Measurements from ENCODE around the gene SPATA31D3. TPM values are rescaled to one million over a fixed set of nuclear protein-coding genes. Genes with fewer than 3 reads are reported as not detected.

SPATA31D3 gene
- total RNA-seq, 1 donor, result not detected

DNA sequence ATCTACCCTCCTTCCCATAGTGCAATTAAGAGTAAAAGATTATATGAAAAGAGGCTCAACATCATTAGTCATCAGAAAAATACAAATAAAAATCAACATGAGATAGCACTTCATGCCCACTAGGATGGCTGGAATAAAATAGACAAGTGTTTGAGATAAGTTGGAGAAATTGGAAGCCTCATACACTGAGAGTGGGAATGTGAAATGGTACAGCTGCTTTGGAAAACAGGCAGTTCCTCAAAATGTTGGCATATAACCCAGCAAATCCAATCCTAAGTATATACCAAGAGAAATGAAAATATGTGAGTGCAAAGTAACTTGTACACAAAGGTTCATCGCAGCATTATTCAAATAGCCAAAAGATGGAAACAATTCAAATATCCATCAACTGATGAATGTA lies 9.8 kb downstream of the SPATA31D3 start:
- no peaks in the 10 kb centered on the region for H3K79me2 ChIP-seq (ENCODE audit: insufficient read depth, low read length)
- H2AFZ ChIP-seq (ENCODE audit: low read length), result no peak overlapping the region
- no peaks in the 10 kb centered on the region for H3K4me1 ChIP-seq (ENCODE audit: insufficient read depth, low read length)
- no peaks in the 10 kb centered on the region for H3K9me3 ChIP-seq (ENCODE audit: low read depth, low read length)
- H3K36me3 ChIP-seq (ENCODE audit: insufficient read depth, low read length), result no peaks in the 10 kb centered on the region
- no peaks in the 10 kb centered on the region for H3K27me3 ChIP-seq (ENCODE audit: insufficient read depth, low read length)
- TF ChIP-seq, protein P1, sequence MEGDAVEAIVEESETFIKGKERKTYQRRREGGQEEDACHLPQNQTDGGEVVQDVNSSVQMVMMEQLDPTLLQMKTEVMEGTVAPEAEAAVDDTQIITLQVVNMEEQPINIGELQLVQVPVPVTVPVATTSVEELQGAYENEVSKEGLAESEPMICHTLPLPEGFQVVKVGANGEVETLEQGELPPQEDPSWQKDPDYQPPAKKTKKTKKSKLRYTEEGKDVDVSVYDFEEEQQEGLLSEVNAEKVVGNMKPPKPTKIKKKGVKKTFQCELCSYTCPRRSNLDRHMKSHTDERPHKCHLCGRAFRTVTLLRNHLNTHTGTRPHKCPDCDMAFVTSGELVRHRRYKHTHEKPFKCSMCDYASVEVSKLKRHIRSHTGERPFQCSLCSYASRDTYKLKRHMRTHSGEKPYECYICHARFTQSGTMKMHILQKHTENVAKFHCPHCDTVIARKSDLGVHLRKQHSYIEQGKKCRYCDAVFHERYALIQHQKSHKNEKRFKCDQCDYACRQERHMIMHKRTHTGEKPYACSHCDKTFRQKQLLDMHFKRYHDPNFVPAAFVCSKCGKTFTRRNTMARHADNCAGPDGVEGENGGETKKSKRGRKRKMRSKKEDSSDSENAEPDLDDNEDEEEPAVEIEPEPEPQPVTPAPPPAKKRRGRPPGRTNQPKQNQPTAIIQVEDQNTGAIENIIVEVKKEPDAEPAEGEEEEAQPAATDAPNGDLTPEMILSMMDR (IDR thresholded peaks at IDR 0.05; ENCODE audit: extremely low read depth, low read depth, low read length), result no peak
- no peak overlapping the region for H3K4me3 ChIP-seq (ENCODE audit: insufficient read depth, low read length)
- no peak overlapping the region for H3K4me2 ChIP-seq (ENCODE audit: insufficient read depth, low read length)
- H3K27ac ChIP-seq (ENCODE audit: low read depth, low read length), result no peak overlapping the region
- no peak for DNase-seq (ENCODE audit: insufficient read length, low spot score, missing footprints)
- H4K20me1 ChIP-seq (ENCODE audit: insufficient read depth, low read length), result no peaks in the 10 kb centered on the region

DNA sequence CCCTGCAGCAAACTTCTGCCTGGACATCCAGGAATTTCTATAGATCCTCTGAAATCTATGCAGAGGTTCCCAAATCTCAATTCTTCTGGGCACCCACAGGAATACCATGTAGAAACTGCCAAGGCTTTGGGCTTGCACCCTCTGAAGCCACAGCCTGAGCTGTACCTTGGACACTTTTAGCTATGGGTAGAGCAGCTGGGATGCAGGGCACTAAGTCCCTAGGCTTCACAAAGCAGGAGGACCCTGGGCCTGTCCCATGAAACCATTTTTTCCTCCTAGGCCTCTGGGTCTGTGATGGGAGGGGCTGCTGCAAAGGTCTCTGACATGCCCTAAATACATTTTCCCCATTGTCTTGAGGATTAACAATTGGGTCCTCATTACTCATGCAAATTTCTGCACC lies 12.3 kb downstream of the SPATA31D3 start:
- DNase-seq (ENCODE audit: insufficient read length, low spot score, missing footprints), result no peak
- H3K27me3 ChIP-seq (ENCODE audit: insufficient read depth, low read length), result no peaks in the 10 kb centered on the region
- TF ChIP-seq, protein P1 (IDR thresholded peaks at IDR 0.05; ENCODE audit: extremely low read depth, low read depth, low read length), result no peak

DNA sequence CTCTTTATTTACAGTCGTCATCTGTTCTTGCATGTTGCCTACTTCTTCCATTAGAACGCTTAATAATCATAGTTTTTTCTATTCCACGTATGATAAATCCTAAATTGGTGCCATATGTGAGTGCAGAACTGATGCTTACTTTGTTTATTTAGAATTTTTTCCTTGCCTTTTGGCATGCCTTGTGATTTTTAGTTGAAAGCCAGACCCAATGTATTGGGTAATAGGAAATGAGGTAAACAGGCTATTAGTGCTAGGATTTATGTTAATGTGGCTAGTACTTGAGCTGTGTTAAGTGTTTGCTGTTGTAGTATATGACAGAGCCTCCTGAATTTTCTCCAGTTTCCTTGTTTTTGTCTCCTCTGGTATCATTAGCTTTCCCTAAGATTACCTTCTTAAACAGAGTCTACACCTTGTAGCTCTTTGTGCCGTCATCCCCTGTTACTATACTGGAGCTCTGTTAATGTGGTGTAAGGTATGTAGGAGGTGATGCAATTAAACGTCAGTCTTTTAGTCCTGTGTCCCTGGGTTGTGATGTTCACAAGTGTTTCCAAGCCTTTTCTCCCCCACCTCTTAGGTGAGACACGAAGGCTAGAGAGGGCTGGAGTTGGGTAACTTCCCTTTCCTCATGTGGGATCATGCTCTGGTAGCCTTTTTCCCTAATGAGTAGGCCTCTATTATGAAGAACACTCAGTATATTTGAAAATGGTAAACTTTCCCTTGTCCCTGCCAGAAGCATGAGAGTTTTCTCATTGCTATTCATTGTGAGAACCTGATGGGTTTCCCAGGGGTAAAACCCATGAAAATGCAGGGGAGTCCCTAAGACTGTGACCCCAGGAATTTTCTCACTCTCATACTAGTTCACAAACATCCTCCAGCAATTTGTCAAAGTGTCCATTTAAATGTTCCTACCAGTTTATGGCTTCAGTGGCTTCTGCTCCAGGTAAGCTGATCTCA lies 21.2 kb downstream of the SPATA31D3 start:
- Histone ChIP-seq H3K36me3 (ENCODE audit: insufficient read depth, low read length) (no peaks in the 10 kb centered on the region), H3K4me3 (ENCODE audit: insufficient read depth, low read length) (no peak overlapping the region), H3K4me1 (ENCODE audit: insufficient read depth, low read length) (no peaks in the 10 kb centered on the region), H4K20me1 (ENCODE audit: insufficient read depth, low read length) (no peaks in the 10 kb centered on the region), H3K27ac (ENCODE audit: low read depth, low read length) (no peak overlapping the region), H2AFZ (ENCODE audit: low read length) (no peak overlapping the region), H3K27me3 (ENCODE audit: insufficient read depth, low read length) (no peaks in the 10 kb centered on the region), H3K4me2 (ENCODE audit: insufficient read depth, low read length) (no peak overlapping the region), H3K79me2 (ENCODE audit: insufficient read depth, low read length) (no peaks in the 10 kb centered on the region), H3K9me3 (ENCODE audit: low read depth, low read length) (no peaks in the 10 kb centered on the region)
- DNase-seq (ENCODE audit: insufficient read length, low spot score, missing footprints), result no peak
- TF ChIP-seq, protein P1 (IDR thresholded peaks at IDR 0.05; ENCODE audit: extremely low read depth, low read depth, low read length), result no peak

More for the DNA sequence above, 12.3 kb downstream of the SPATA31D3 start:
- Histone ChIP-seq H3K79me2 (ENCODE audit: insufficient read depth, low read length) (no peaks in the 10 kb centered on the region), H3K27ac (ENCODE audit: low read depth, low read length) (no peak overlapping the region), H2AFZ (ENCODE audit: low read length) (no peak overlapping the region), H4K20me1 (ENCODE audit: insufficient read depth, low read length) (no peaks in the 10 kb centered on the region), H3K4me3 (ENCODE audit: insufficient read depth, low read length) (no peak overlapping the region), H3K4me2 (ENCODE audit: insufficient read depth, low read length) (no peak overlapping the region), H3K36me3 (ENCODE audit: insufficient read depth, low read length) (no peaks in the 10 kb centered on the region), H3K4me1 (ENCODE audit: insufficient read depth, low read length) (no peaks in the 10 kb centered on the region), H3K9me3 (ENCODE audit: low read depth, low read length) (no peaks in the 10 kb centered on the region)

DNA sequence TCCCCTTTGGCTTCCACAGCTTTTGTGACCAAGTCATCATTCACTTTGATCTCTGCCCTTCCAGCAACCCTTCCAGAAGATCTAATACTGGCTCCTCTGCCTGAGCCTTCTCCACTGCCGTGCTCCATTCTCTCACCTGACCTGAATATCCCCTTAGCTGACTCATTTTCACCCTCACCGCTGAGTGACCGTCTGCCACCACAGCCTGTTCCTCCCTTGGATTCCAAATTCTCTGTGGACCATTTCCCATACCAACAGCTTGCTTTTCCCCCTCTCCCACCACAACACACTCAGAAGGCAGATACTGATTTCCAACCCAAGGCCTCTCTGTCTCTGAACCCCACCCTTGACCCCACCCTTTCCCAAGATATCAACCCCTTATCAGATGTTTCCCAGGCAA lies 24.7 kb downstream of the SPATA31D3 start:
- TF ChIP-seq, protein P1 (IDR thresholded peaks at IDR 0.05; ENCODE audit: extremely low read depth, low read depth, low read length), result no peak
- H3K27me3 ChIP-seq (ENCODE audit: insufficient read depth, low read length), result no peaks in the 10 kb centered on the region
- H3K9me3 ChIP-seq (ENCODE audit: low read depth, low read length), result no peaks in the 10 kb centered on the region
- no peak overlapping the region for H3K4me2 ChIP-seq (ENCODE audit: insufficient read depth, low read length)
- no peaks in the 10 kb centered on the region for H3K4me1 ChIP-seq (ENCODE audit: insufficient read depth, low read length)
- no peak for DNase-seq (ENCODE audit: insufficient read length, low spot score, missing footprints)
- no peak overlapping the region for H2AFZ ChIP-seq (ENCODE audit: low read length)
- H3K4me3 ChIP-seq (ENCODE audit: insufficient read depth, low read length), result no peak overlapping the region
- H3K27ac ChIP-seq (ENCODE audit: low read depth, low read length), result no peak overlapping the region
- H3K36me3 ChIP-seq (ENCODE audit: insufficient read depth, low read length), result no peaks in the 10 kb centered on the region
- H3K79me2 ChIP-seq (ENCODE audit: insufficient read depth, low read length), result no peaks in the 10 kb centered on the region
- no peaks in the 10 kb centered on the region for H4K20me1 ChIP-seq (ENCODE audit: insufficient read depth, low read length)

All from osteoblast (primary cell).